Peyer's patch (tissue), 4 donors: ENCODE measurements around the gene PRKCA.

Experiments used
- CTCF ChIP-seq, 6 experiments: fragments of 450-650 bp in 4 of 6; fragments of 200-600 bp in 2 of 6; sonication (generic) in 1 of 6; IDR thresholded peaks; one replicate each; pipeline ENCODE4 v1.5.1; 2017 to 2019; ENCODE audit warnings: antibody characterized with exemption in 6 of 6, mild to moderate bottlenecking in 3 of 6, moderate library complexity in 1 of 6
- POLR2A ChIP-seq, 2 donors: fragments of 450-650 bp; IDR thresholded peaks; one replicate each; pipeline ENCODE4 v1.5.1; 2017; ENCODE audit warnings: antibody characterized with exemption in 2 of 2, mild to moderate bottlenecking in 2 of 2, moderate library complexity in 2 of 2

DNA sequence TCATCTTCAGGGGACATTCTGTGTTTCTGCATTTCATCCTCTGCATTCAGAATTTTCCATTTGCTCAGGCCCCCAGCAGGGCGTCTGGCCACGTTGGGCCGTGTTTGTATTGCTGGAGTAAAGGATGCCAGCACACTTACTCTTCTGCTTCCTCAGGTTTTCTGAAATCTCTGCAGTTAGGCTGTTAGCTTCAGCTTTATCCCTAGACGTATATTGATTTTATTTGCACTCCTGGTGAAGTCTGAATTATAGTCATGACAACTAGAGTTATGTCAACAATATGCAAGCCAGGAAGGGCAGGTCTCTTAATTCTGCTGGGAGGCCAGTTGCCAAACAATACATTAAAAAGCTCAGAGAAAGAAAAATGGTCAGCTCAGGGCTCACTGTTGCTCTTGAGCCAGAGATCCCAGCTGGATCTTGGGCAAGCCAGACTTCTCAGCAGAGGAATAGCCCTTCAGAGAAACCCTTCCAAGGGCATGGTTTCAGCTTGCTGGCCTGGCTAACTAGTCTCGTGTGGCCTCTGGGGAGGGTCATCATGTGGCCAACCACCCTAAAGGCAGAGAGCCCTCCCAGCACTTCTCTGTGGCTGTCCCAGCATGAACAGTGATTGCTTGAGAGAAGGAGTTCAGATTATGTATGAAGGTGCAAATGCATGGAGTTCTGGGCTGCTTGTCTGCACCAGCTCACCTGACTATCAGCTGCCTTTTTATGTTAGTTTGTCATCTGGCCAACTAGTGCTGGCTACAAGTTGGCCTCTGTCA lies 422.3 kb downstream of the PRKCA start:
- TF ChIP-seq CTCF (IDR thresholded peaks at IDR 0.05) (no peak), POLR2A (IDR thresholded peaks at IDR 0.05) (no peak)
